ENCODE data around the gene LATS1.
A peak's percentile ranks its signal among the peaks of the same experiment; 100 is the strongest.

The LATS1 gene

DNA sequence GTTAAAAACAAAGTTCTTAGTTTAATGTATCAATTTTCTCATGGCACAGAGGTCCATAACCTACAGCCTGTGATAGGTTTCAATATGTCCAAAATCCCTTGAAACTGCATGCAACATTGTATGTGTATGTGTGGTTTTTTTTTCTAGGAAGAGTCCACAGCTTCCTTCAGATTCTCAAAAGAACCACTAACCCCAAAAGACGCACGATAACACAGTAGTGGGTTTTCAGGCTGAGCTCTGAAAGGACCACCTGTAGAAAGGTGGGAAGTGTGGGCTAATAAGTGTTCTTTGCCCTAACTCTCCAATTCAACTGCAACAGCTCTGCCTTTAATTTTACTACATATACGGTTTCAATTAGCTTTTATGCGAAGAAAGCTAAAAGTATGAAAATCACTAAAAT is 57.9 kb downstream of the LATS1 start:
- Histone ChIP-seq H3K27ac (ENCODE audit: low read depth, low read length, severe bottlenecking) (no peak overlapping the region), H3K4me1 (ENCODE audit: control insufficient read depth, insufficient read depth, low read length, poor library complexity, severe bottlenecking) (no peaks in the 10 kb centered on the region), H3K9me3 (ENCODE audit: control insufficient read depth, low read length) (no peaks in the 10 kb centered on the region), H3K36me3 (ENCODE audit: control insufficient read depth, insufficient read depth, low read length) (peaks cover 42% of the 10 kb centered on the region), H3K4me3 (ENCODE audit: extremely low read depth, insufficient read depth, low read length, poor library complexity, severe bottlenecking) (no peak overlapping the region)
- 100% methylated on average over 2 of the region's 4 CpGs; no CpG with 5 or more reads in 1 of the 2 experiments for WGBS, 2 experiments (ENCODE audit: insufficient coverage in 2 of 2)

DNA sequence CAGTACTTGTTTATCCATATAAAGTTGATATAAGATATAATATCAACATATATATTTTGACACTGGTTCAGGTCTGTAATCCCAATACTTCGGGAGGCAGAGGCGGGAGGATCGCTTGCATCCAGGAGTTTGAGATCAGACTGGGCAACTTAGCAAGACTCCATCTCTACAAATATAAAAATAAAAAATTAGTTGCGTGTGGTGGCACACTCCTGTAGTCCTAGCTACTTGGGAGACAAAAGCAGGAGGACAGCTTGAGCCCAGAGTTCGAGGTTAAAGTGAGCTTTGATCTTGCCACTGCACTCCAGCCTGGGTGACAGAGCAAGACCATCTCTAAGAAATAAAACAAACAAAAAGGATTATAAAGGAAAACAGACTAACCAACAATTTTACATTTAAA is 60.5 kb downstream of the LATS1 start:
- 100% methylated on average over 1 of the region's 5 CpGs; no CpG with 5 or more reads in 1 of the 2 experiments for WGBS, 2 experiments (ENCODE audit: insufficient coverage in 2 of 2)
- H3K36me3 ChIP-seq (ENCODE audit: control insufficient read depth, insufficient read depth, low read length): peaks cover 25% of the 10 kb centered on the region

GRCh38 chr6:149651056-149651455 is 66.8 kb downstream of the LATS1 start:
- H3K4me3 ChIP-seq (ENCODE audit: extremely low read depth, insufficient read depth, low read length, poor library complexity, severe bottlenecking): no peak overlapping the region
- no peaks in the 10 kb centered on the region for H3K9me3 ChIP-seq (ENCODE audit: control insufficient read depth, low read length)
- no peak overlapping the region for H3K27ac ChIP-seq (ENCODE audit: low read depth, low read length, severe bottlenecking)
- H3K36me3 ChIP-seq (ENCODE audit: control insufficient read depth, insufficient read depth, low read length): no peaks in the 10 kb centered on the region
- H3K4me1 ChIP-seq (ENCODE audit: control insufficient read depth, insufficient read depth, low read length, poor library complexity, severe bottlenecking): no peaks in the 10 kb centered on the region

More for the DNA sequence above, 60.5 kb downstream of the LATS1 start:
- Histone ChIP-seq H3K27ac (ENCODE audit: low read depth, low read length, severe bottlenecking) (no peak overlapping the region), H3K4me1 (ENCODE audit: control insufficient read depth, insufficient read depth, low read length, poor library complexity, severe bottlenecking) (no peaks in the 10 kb centered on the region), H3K9me3 (ENCODE audit: control insufficient read depth, low read length) (no peaks in the 10 kb centered on the region), H3K4me3 (ENCODE audit: extremely low read depth, insufficient read depth, low read length, poor library complexity, severe bottlenecking) (no peak overlapping the region)

DNA sequence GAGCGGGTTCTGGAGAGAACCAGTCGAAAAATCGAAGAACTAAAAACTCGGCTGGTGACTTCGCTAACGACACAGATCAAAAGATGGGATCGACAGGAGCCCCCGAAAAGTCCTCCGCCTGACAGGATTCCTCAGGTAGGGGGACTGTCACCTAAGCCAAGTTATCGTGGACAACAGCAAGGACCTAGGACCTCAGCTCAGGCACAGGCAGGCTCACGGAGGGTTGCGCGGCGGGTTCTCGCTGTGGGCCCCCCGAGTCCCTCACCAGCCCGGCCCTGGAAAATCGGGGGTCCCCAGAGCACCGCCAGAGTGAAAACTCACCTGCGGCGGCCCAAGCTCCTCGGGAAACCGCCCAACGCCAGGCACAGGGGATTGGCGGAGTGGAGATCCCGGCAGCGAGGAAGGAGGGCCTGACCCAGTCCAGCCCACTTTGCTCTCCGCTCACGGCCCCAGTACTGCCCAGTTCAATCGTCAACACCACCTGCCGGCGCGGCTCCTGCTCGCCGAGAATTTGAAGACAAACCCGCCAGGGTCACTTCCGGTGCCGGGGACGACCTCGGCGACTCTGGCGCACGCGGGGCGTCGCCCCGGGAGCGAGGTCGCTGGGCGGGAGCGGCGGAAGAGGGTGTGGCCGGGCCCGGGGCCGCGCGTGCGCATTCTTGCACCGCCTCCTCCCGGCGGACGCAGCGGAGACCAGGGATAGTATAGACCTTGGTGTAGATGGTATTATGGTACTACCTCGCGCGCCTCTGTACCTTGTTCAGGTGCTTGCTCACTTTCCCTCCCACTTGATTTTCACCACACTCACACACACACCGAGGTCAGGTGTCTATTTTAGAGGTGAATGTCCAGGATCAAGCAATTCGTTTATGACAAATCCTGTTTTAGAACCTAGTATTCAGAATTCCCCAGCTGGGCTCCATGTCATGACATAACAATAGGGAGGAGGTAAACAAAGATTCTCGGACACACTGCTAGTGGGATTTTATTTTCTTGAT is 69.5 kb downstream of the LATS1 start, which contains the start of gene KATNA1:
KATNA1 (minus strand) TSS at position 567 of the 998 bp plus-strand sequence. CDS start 10,167 bp downstream, outside the sequence.
- Histone ChIP-seq H3K4me3 (ENCODE audit: extremely low read depth, insufficient read depth, low read length, poor library complexity, severe bottlenecking) (peak within 1 kb of the TSS; percentile 94), H3K9me3 (ENCODE audit: control insufficient read depth, low read length) (no peaks in the 10 kb centered on the region), H3K36me3 (ENCODE audit: control insufficient read depth, insufficient read depth, low read length) (no peaks in the 10 kb centered on the region), H3K27ac (ENCODE audit: low read depth, low read length, severe bottlenecking) (peak within 1 kb of the TSS; percentile 55), H3K4me1 (ENCODE audit: control insufficient read depth, insufficient read depth, low read length, poor library complexity, severe bottlenecking) (no peaks in the 10 kb centered on the region)
- WGBS, 2 experiments (ENCODE audit: insufficient coverage in 2 of 2): 0 to 2% methylated on average over 29 to 48 of the region's 69 CpGs

GRCh38 chr6:149646599-149646998 is 71.3 kb downstream of the LATS1 start:
- no peaks in the 10 kb centered on the region for H3K36me3 ChIP-seq (ENCODE audit: control insufficient read depth, insufficient read depth, low read length)
- peak overlapping the region; percentile 94 for H3K4me3 ChIP-seq (ENCODE audit: extremely low read depth, insufficient read depth, low read length, poor library complexity, severe bottlenecking)
- H3K27ac ChIP-seq (ENCODE audit: low read depth, low read length, severe bottlenecking): no peak overlapping the region
- H3K4me1 ChIP-seq (ENCODE audit: control insufficient read depth, insufficient read depth, low read length, poor library complexity, severe bottlenecking): no peaks in the 10 kb centered on the region
- no CpG with 5 or more reads among the region's 3 CpGs for WGBS, 2 experiments (ENCODE audit: insufficient coverage in 2 of 2)
- H3K9me3 ChIP-seq (ENCODE audit: control insufficient read depth, low read length): no peaks in the 10 kb centered on the region

DNA sequence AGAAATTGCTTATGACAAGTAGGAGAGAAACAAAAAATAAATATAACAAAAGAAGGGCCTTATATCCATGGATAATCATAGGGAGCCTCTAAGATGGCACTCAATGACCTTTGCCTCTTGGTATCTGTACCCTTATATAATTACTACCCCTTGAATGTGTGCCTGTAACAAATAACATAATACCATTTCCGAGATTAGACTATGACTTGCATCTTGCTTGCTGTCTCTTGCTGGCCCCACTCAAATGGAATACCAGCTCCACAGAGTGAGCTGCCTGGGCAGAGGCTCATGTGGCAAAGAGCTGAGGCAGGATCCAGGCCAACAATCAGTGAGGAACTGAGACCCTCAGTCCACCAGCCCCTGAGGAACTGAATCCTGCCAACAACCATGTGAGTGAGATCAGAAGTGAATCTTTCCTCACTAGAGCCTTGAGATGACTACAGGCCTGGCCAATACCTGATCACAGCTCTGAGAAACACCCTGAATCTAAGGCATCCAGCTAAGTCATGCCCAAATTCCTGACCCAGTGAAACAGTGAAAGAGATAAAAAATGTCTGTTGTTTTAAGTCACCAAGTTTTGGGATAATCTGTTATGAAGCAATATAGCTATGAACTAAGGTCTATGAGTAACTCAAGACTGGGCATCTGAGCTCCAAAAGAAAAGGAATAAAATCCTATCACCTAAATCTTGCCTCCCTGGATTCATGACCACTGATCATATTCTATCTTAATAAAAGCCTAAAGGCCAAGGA is 74.9 kb downstream of the LATS1 start:
- Histone ChIP-seq H3K36me3 (ENCODE audit: control insufficient read depth, insufficient read depth, low read length) (peaks cover 4% of the 10 kb centered on the region), H3K9me3 (ENCODE audit: control insufficient read depth, low read length) (no peaks in the 10 kb centered on the region), H3K27ac (ENCODE audit: low read depth, low read length, severe bottlenecking) (no peak overlapping the region), H3K4me1 (ENCODE audit: control insufficient read depth, insufficient read depth, low read length, poor library complexity, severe bottlenecking) (no peaks in the 10 kb centered on the region), H3K4me3 (ENCODE audit: extremely low read depth, insufficient read depth, low read length, poor library complexity, severe bottlenecking) (no peak overlapping the region)
- WGBS, 2 experiments (ENCODE audit: insufficient coverage in 2 of 2): 100% methylated on average over 1 of the region's 1 CpG

DNA sequence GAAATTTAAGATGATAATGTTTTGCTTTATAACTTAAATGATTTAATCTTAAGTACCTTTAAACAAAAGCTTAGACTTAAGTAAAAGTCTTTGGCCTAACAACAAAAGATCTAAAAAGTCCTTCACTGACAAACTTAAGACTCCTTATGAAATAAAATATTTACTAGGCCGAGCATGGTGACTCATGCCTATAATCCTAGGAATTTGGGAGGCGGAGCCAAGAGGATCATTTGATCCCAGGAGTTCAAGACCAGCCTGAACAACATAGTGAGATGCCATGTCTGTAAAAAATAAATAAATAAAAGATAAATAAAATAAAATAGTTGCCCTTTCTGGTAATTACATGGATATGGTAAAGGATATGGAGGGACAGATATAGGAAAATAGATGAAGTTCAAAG is 81.8 kb downstream of the LATS1 start:
- H3K4me3 ChIP-seq (ENCODE audit: extremely low read depth, insufficient read depth, low read length, poor library complexity, severe bottlenecking): no peak overlapping the region
- H3K36me3 ChIP-seq (ENCODE audit: control insufficient read depth, insufficient read depth, low read length): peaks cover 9% of the 10 kb centered on the region
- H3K27ac ChIP-seq (ENCODE audit: low read depth, low read length, severe bottlenecking): no peak overlapping the region
- WGBS, 2 experiments (ENCODE audit: insufficient coverage in 2 of 2): no CpG with 5 or more reads among the region's 2 CpGs
- H3K4me1 ChIP-seq (ENCODE audit: control insufficient read depth, insufficient read depth, low read length, poor library complexity, severe bottlenecking): no peaks in the 10 kb centered on the region
- no peaks in the 10 kb centered on the region for H3K9me3 ChIP-seq (ENCODE audit: control insufficient read depth, low read length)

DNA sequence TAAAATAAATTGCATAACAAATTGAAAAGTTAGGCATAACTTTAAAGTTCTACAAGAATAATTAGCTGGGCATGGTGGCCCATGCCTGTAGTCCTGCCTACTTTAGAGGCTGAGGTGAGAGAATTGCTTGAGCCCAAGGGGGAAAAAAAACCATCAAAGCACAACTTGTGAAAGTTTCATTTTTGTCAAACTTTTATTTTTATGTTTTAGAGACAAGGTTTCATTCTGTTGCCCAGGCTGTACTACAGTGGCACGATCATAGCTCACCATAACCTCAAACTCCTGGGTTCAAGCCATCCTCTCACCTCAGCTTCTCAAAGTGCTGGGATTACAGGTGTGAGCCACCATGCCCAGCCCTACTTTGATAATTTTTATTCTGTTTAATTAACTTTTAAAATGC is 83.6 kb downstream of the LATS1 start:
- no peaks in the 10 kb centered on the region for H3K9me3 ChIP-seq (ENCODE audit: control insufficient read depth, low read length)
- no peak overlapping the region for H3K27ac ChIP-seq (ENCODE audit: low read depth, low read length, severe bottlenecking)
- WGBS, 2 experiments (ENCODE audit: insufficient coverage in 2 of 2): no CpG with 5 or more reads among the region's 1 CpG
- peaks cover 17% of the 10 kb centered on the region for H3K36me3 ChIP-seq (ENCODE audit: control insufficient read depth, insufficient read depth, low read length)
- H3K4me1 ChIP-seq (ENCODE audit: control insufficient read depth, insufficient read depth, low read length, poor library complexity, severe bottlenecking): no peaks in the 10 kb centered on the region
- no peak overlapping the region for H3K4me3 ChIP-seq (ENCODE audit: extremely low read depth, insufficient read depth, low read length, poor library complexity, severe bottlenecking)

DNA sequence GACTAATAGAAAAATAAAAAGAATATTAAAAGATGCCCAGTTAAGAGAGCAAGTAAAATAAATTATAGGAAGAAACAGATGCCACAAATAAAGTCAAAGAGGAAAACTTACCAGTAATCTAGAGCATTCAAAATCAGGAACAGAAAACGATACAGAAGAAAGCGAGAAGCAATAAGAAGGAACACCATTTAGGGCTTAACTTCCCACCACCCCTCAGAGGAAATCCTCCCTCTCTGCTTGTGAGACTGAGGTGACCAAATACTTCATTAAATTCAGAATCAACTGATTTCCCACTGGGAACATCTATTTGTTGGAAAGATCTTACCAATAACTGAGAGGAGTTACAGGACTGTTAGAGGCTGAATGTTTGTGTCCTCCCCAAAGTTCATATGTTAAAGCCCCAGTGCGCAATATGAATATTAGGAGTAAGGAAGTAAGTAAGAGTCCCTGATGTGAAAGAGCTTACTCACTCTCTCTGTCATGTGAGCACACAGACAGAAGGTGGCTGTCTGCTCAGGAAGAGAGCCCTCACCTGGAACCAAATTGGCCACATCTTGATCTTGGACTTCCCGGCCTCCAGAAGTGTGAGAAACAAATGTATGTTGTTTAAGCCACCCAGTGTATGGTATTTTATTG is 88.9 kb downstream of the LATS1 start:
- 89 to 100% methylated on average over 2 to 4 of the region's 4 CpGs for WGBS, 2 experiments (ENCODE audit: insufficient coverage in 2 of 2)
- Histone ChIP-seq H3K9me3 (ENCODE audit: control insufficient read depth, low read length) (no peaks in the 10 kb centered on the region), H3K4me1 (ENCODE audit: control insufficient read depth, insufficient read depth, low read length, poor library complexity, severe bottlenecking) (no peaks in the 10 kb centered on the region), H3K36me3 (ENCODE audit: control insufficient read depth, insufficient read depth, low read length) (peaks cover 24% of the 10 kb centered on the region), H3K27ac (ENCODE audit: low read depth, low read length, severe bottlenecking) (no peak overlapping the region), H3K4me3 (ENCODE audit: extremely low read depth, insufficient read depth, low read length, poor library complexity, severe bottlenecking) (no peak overlapping the region)

GRCh38 chr6:149627672-149628071 is 90.2 kb downstream of the LATS1 start:
- Histone ChIP-seq H3K27ac (ENCODE audit: low read depth, low read length, severe bottlenecking) (no peak overlapping the region), H3K4me3 (ENCODE audit: extremely low read depth, insufficient read depth, low read length, poor library complexity, severe bottlenecking) (no peak overlapping the region), H3K36me3 (ENCODE audit: control insufficient read depth, insufficient read depth, low read length) (peaks cover 30% of the 10 kb centered on the region), H3K4me1 (ENCODE audit: control insufficient read depth, insufficient read depth, low read length, poor library complexity, severe bottlenecking) (no peaks in the 10 kb centered on the region), H3K9me3 (ENCODE audit: control insufficient read depth, low read length) (no peaks in the 10 kb centered on the region)

Measured in mesodermal cell (in vitro differentiated cells).